ENCODE data around the gene PPM1M. TPM values are rescaled to one million over a fixed set of nuclear protein-coding genes. Genes with fewer than 3 reads are reported as not detected.

Gene PPM1M
- total and polyA plus RNA-seq, 2 experiments from 2014 or later: 2.2 to 4.0 TPM

DNA sequence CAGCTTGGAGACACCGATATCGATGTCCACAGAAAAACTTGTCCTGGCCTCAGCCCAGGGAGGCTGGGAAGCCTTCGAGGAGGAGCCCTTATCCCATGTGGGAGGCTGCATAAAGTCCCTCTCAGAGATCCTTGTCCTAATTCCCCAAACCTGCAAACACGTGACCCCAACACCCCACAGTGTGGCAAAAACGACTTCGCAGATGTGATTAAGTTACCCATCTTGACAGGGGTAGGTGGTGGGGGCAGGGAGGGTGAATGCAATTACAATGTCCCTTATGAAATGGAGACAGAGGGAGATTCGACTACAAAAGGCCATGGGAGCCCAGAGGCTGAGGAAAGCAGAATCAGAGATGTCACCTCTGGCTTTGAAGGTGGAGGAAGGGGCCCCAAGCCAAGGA lies 17.8 kb upstream of the PPM1M start:
- Mint-ChIP-seq H3K4me1 (peaks cover 7% of the 10 kb centered on the region), H3K36me3 (ENCODE audit: low read depth) (peaks cover 21% of the 10 kb centered on the region), H3K4me3 (no peak overlapping the region), H3K9me3 (no peaks in the 10 kb centered on the region), H3K27me3 (ENCODE audit: insufficient read depth, low read depth, poor library complexity) (peaks cover 12% of the 10 kb centered on the region), H3K27ac (no peak overlapping the region)
- TF ChIP-seq, protein P1, sequence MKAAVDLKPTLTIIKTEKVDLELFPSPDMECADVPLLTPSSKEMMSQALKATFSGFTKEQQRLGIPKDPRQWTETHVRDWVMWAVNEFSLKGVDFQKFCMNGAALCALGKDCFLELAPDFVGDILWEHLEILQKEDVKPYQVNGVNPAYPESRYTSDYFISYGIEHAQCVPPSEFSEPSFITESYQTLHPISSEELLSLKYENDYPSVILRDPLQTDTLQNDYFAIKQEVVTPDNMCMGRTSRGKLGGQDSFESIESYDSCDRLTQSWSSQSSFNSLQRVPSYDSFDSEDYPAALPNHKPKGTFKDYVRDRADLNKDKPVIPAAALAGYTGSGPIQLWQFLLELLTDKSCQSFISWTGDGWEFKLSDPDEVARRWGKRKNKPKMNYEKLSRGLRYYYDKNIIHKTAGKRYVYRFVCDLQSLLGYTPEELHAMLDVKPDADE (IDR thresholded peaks at IDR 0.05): no peak
- TF ChIP-seq NANOG (IDR thresholded peaks at IDR 0.05; ENCODE audit: borderline replicate concordance) (no peak), STAT1 (IDR thresholded peaks at IDR 0.05; ENCODE audit: unreplicated experiment) (no peak), POLR2AphosphoS5 (IDR thresholded peaks at IDR 0.05; ENCODE audit: low read depth) (no peak), ZNF331 (CRISPR knock-in tag; IDR thresholded peaks at IDR 0.05; ENCODE audit: low read depth) (no peak), CREB1 (CRISPR knock-in tag; IDR thresholded peaks at IDR 0.05; ENCODE audit: low read depth) (no peak), ZNF114 (CRISPR knock-in tag; IDR thresholded peaks at IDR 0.05) (no peak), JUNB (IDR thresholded peaks at IDR 0.05; ENCODE audit: unreplicated experiment) (no peak), ZNF462 (CRISPR knock-in tag; IDR thresholded peaks at IDR 0.05) (no peak), EZH2 (IDR thresholded peaks at IDR 0.05; ENCODE audit: low read depth, unreplicated experiment) (no peak), EZH2phosphoT487 (IDR thresholded peaks at IDR 0.05; ENCODE audit: unreplicated experiment) (no peak)
- TF ChIP-seq, protein P2, sequence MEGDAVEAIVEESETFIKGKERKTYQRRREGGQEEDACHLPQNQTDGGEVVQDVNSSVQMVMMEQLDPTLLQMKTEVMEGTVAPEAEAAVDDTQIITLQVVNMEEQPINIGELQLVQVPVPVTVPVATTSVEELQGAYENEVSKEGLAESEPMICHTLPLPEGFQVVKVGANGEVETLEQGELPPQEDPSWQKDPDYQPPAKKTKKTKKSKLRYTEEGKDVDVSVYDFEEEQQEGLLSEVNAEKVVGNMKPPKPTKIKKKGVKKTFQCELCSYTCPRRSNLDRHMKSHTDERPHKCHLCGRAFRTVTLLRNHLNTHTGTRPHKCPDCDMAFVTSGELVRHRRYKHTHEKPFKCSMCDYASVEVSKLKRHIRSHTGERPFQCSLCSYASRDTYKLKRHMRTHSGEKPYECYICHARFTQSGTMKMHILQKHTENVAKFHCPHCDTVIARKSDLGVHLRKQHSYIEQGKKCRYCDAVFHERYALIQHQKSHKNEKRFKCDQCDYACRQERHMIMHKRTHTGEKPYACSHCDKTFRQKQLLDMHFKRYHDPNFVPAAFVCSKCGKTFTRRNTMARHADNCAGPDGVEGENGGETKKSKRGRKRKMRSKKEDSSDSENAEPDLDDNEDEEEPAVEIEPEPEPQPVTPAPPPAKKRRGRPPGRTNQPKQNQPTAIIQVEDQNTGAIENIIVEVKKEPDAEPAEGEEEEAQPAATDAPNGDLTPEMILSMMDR (conservative IDR thresholded peaks at IDR 0.05; ENCODE audit: low read depth in 2 of 2): no peak
- TF ChIP-seq, protein P3, sequence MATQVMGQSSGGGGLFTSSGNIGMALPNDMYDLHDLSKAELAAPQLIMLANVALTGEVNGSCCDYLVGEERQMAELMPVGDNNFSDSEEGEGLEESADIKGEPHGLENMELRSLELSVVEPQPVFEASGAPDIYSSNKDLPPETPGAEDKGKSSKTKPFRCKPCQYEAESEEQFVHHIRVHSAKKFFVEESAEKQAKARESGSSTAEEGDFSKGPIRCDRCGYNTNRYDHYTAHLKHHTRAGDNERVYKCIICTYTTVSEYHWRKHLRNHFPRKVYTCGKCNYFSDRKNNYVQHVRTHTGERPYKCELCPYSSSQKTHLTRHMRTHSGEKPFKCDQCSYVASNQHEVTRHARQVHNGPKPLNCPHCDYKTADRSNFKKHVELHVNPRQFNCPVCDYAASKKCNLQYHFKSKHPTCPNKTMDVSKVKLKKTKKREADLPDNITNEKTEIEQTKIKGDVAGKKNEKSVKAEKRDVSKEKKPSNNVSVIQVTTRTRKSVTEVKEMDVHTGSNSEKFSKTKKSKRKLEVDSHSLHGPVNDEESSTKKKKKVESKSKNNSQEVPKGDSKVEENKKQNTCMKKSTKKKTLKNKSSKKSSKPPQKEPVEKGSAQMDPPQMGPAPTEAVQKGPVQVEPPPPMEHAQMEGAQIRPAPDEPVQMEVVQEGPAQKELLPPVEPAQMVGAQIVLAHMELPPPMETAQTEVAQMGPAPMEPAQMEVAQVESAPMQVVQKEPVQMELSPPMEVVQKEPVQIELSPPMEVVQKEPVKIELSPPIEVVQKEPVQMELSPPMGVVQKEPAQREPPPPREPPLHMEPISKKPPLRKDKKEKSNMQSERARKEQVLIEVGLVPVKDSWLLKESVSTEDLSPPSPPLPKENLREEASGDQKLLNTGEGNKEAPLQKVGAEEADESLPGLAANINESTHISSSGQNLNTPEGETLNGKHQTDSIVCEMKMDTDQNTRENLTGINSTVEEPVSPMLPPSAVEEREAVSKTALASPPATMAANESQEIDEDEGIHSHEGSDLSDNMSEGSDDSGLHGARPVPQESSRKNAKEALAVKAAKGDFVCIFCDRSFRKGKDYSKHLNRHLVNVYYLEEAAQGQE (IDR thresholded peaks at IDR 0.05; ENCODE audit: unreplicated experiment): no peak
- Histone ChIP-seq H3K4me2 (no peak overlapping the region), H2AFZ (no peak overlapping the region), H3F3A (replicated peaks; ENCODE audit: low read depth) (0 out of 2 replicates have a peak, but pooled peaks cover 2% of the 10 kb centered on the region), H3K27me3 (ENCODE audit: insufficient read depth) (no peaks in the 10 kb centered on the region), H3K36me3 (ENCODE audit: insufficient read depth) (peaks cover 3% of the 10 kb centered on the region; the same call in 1 of the 2 replicates), H3K79me2 (replicated peaks; ENCODE audit: insufficient read depth) (no peaks in the 10 kb centered on the region), H3K4me1 (ENCODE audit: insufficient read depth) (no peaks in the 10 kb centered on the region), H3K9me2 (ENCODE audit: insufficient read depth) (no peaks in the 10 kb centered on the region), H3K27ac (ENCODE audit: low read depth) (no peak overlapping the region), H3K4me3 (no peak overlapping the region), H4K20me1 (replicated peaks; ENCODE audit: insufficient read depth) (no peaks in the 10 kb centered on the region)
- ATAC-seq (no peak), DNase-seq (ENCODE audit: low spot score) (no peak)

Data from GM23338 (cell line).